GM18511 (cell line): Measurements from ENCODE around the gene RSPH6A.
A peak's percentile ranks its signal among the peaks of the same experiment; 100 is the strongest.

Experiments used
- ATAC-seq: cut with Tn5 transposase; IDR thresholded peaks from one replicate; pipeline ENCODE4 v1.9.1; 2021; ENCODE audit warnings: mild to moderate bottlenecking, moderate library complexity; ENCODE audit not compliant: unreplicated experiment

Gene RSPH6A

GRCh38 chr19:45825917-45826893 is 11.1 kb upstream of the RSPH6A start:
- ATAC-seq, result no peak

GRCh38 chr19:45825263-45825605 is 10.1 kb upstream of the RSPH6A start:
- ATAC-seq, result no peak

GRCh38 chr19:45824531-45825262 is 9.6 kb upstream of the RSPH6A start:
- no peak for ATAC-seq

GRCh38 chr19:45824041-45824471 is 8.9 kb upstream of the RSPH6A start:
- ATAC-seq, result no peak

GRCh38 chr19:45823182-45823581 is 8.1 kb upstream of the RSPH6A start:
- ATAC-seq, result no peak

- ATAC-seq, result no peak
Measured at GRCh38 chr19:45822716-45823115, 7.6 kb upstream of the RSPH6A start.

GRCh38 chr19:45821570-45821969 is 6.5 kb upstream of the RSPH6A start:
- no peak for ATAC-seq

GRCh38 chr19:45821103-45821521 is 6.0 kb upstream of the RSPH6A start:
- no peak for ATAC-seq

GRCh38 chr19:45820413-45821102 is 5.5 kb upstream of the RSPH6A start:
- no peak for ATAC-seq

GRCh38 chr19:45819769-45820168 is 4.7 kb upstream of the RSPH6A start:
- no peak for ATAC-seq

GRCh38 chr19:45817725-45818301 is 2.7 kb upstream of the RSPH6A start:
- no peak for ATAC-seq

- ATAC-seq, result peak; percentile 76
Measured at GRCh38 chr19:45817010-45817724, 2.1 kb upstream of the RSPH6A start.

- ATAC-seq, result no peak
Measured at GRCh38 chr19:45816236-45817009, 1.3 kb upstream of the RSPH6A start.

GRCh38 chr19:45815481-45816216 is 541 bp upstream of the RSPH6A start:
- ATAC-seq, result no peak

- no peak for ATAC-seq
Measured at GRCh38 chr19:45814166-45814780, 835 bp downstream of the RSPH6A start.

GRCh38 chr19:45812297-45812696 is 2.8 kb downstream of the RSPH6A start:
- ATAC-seq, result no peak

GRCh38 chr19:45809643-45810159 is 5.4 kb downstream of the RSPH6A start:
- no peak for ATAC-seq

GRCh38 chr19:45805719-45806118 is 9.4 kb downstream of the RSPH6A start:
- no peak for ATAC-seq

- ATAC-seq, result no peak
Measured at GRCh38 chr19:45804959-45805230, 10.2 kb downstream of the RSPH6A start.
